HG02973 (cell line): ENCODE measurements around the gene RELL2.

Experiments
- ATAC-seq: cut with Tn5 transposase; IDR thresholded peaks from one replicate; pipeline ENCODE4 v1.9.1; 2021; ENCODE audit warnings: moderate library complexity; ENCODE audit not compliant: unreplicated experiment

The RELL2 gene

DNA sequence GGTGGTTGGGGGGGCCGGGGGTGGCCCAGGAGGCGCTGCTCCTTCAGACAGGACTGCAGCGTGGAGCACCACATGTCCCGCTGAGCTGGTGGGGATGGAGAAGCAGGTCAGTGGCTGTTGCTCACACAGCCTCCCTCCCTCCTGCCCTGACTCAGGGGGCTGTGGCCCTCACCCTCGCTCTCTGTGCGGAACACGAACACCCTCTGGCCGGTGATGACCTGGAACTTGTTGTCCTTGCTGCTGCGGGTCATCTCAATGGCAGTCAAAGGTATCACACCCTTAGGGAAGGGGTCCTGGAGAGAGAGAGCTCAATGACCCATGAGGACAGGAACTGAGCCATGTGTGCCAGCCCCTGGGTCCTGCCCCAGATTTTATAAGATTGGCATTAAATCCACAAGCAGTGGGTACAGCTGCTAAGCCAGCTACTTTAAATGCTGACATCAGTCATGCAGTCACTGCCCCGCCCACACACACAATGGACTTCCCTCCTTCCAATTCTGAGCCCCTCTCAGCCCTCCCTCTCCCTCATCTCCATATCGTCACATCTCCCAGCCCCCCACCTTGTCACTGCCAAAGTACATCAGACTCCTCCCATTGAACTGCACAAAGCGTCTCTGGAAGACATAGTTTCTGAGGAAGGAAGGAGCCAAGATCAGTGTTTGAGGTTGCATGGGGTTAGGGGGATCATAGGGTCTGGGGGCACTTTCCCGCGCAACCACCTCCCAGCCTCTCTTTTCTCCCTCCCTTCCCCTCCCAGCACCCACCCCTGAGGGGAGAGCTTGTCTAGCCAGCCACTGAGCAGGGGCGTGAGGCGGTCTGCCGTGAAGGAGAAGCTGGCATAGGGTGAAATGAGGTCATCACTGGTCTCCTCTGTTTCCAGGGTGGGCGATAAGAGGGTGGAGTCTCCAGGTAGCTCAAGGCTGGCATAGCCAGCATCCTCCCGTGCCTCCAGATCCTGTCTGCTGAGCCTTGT lies 36.3 kb downstream of the RELL2 start:
- ATAC-seq, result no peak

DNA sequence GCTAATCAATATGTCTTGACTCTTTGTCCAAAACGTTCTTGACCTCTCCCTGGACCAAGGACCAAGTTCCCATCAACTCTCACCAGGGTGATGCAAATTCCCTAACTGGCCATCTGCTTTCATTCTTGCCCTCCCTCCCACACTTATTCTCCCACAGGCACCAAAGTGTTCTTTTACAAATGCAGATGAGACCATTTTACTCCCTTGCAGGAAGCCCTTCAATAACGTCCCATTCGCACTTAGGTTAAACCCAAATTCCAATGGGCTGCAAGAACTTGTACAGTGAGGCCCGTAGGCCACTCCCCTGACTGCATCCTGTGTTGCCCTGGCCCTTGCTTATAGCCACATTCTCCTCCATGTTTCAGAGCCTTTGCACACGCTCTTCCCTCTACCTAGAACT lies 38.0 kb downstream of the RELL2 start:
- no peak for ATAC-seq

DNA sequence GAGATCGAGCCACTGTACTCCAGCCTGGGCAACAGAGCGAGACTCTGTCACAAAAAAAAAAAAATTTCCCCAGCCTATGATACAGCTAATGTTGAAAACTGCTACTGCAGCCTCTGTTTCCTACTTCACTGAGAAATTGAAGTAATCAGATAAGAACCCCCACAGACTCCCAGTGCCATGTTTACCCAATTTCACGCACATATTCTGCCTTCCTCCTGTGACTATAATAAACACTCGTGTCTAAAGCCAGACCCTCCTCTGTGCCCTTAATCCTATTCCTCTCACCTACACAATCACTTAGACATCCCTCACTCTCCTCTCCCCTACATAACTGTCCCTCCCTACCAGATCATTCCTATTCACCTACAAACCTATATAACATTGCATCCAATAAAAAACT lies 38.9 kb downstream of the RELL2 start:
- ATAC-seq, result no peak

DNA sequence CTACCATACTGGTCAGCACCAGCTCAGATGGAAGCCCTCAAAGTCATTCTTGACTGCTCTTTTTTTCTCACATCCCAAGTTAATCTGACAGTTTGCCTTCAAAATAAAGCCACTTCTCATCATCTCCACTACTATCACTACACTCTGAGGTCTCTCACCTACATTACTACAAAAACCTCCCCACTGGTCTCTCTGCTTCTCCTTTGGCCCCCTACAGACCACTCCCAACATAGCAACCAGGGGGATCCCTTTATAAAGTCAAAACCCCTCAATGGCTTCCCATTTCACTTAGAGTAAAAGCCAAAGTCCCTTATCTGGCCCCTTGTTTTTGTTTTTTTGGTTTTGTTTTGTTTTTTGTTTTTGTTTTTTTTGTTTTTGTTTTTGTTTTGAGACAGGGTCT lies 40.6 kb downstream of the RELL2 start:
- ATAC-seq, result no peak

DNA sequence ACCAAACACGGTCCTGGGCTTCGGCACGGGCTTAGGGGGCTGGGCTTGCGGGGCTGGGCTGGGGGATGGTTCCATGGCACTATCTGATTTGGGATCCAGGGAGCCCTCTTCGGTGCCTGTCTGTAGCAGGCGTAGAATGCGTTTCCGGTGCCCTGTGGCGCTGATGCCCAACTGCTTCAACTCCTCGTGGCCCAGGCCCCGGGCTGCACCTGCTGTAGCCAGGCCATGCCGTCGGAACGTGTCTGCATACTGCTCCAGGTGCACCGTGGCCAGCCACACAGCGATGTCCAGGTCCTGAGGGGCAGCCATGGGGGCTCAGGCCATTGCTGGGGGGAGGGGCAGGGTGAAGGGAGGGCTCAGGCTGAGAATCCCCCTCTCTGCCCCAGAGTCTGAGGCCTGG lies 43.4 kb downstream of the RELL2 start:
- ATAC-seq, result no peak

DNA sequence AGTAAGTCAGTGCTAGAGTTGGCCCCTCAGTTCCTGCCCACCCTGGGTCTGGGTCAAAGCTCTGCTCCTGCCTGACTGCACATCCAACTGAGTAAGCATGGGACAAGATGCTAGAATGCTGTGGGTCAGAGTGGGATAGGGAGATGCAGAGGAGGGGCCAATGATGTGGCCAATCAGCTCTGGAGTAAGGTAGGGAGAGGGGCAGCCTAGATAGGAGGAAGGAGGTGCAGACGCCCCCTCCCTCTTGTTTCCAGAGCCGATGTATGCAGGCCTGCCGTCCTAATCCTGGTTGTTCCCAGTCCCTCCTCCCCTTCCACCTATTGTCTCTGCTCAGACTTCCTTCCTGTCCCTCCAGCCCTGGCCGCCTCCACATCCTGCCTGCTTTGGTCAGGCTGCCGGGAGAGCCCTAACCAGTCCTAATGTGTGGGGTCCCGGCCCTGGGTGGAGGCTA lies 44.0 kb downstream of the RELL2 start:
- ATAC-seq, result no peak

DNA sequence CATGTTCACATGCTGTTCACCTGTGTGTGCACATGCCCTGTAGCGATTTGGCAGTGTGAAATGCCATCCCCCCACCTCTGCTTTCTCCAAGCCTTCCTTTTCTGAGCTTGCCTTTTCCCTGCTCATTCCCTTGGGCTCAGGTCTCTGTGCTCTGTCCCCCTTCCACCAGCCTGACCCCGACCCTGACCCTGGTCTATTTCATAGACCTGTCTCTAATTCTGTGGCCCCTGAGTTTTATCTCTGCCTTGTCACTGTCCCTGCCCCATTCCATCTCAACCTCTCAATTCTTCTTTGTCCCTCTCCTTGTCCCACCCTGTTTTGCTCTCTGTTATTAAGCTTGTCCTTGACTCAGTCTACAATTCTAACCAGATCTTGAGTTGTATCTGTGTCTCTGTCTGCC lies 44.5 kb downstream of the RELL2 start:
- no peak for ATAC-seq

DNA sequence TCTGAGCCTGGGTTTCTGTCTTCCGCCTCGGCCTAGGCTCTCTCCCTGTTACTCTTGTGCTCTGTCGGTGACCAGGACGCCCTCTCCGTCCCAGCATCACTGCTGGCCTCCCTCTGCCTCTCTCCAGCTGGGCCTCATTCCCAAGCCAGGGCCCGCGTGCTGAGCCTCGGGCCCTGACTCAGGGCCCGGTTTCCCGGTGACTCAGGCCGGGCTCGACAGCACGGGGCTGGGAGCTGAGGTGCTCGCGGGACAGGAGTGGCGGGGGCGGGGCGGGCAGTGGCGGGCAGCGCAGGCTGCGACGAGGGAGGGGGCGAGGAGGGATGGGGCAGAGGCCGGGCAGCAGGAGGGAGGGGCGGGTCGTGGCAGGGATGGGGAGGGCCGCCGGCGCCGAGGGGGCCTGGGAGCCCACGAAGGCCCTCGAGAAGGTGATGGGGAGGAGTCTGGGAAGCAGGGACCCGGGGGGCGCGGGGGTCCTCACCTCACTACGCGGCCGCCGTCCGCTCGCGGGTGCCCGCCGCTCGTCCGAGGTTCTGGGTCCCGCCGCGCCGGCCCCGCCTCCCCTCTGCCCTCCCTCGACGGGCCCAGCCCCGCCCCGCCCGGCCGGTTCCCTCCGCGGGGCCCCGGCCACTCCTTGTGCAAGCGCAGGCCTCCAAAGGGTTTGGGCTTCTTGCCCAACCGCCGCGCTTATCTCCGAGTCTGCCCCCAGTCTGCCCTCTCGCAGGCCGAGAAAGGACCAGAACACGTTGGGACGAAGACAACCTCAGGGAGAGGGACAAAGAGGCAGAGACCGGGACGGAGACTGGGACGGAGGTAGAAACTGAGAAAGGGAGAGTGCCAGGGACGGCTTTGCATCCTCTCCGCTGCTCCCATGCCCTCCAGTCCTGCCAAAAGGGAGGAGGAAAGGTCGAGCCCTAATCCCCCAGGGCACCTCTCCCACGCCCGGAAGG lies 45.2 kb downstream of the RELL2 start, which contains the start of gene ARAP3:
TSS of gene ARAP3 (minus strand) at position 536 of the 947 bp plus-strand sequence. CDS start 1,744 bp downstream, outside the sequence.
- ATAC-seq, result no peak

DNA sequence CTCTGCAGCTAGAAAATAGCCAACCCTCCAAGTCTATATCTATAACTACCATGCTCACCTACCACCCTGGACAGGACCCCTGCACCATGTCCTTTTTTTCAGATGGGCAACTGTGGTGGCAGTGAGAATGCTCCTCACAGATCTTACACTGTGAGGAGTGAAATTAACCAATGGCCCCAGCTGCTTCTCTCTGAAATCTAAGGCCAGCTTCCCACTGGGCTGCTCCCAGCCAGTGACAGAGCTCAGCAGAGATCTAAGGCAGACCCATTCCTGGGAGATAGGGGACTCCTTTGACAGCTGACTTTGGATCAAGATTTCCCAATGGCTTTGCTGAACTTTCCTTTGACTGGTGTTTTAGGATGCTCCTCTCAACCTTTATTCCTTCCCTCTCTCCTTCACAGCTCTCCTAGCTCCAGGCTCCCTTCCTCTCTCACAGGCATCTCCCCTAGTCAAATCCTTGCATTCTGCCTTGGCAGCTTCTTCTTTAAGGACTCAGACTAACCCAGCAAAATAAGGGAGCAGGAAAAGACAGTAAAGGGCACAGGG lies 46.9 kb downstream of the RELL2 start:
- no peak for ATAC-seq

DNA sequence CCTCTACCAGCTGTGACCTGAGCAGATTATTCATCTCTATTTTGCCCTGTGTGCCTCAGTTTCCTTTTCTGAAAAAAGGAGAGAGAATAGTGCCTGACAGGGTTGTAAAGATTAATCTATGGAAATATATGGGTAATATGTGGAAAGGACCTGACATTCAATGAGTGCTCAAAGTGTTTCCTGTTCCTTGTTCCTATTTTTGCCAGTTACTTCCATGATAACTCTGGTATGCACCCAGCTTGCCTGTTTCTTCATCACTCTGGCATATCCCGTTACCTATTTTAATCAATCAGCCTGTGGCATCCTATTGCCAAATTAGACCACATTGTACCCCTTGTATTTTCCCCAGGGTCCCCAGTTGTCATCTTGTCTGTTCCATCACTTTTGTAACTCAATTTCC lies 48.8 kb downstream of the RELL2 start:
- ATAC-seq, result no peak

DNA sequence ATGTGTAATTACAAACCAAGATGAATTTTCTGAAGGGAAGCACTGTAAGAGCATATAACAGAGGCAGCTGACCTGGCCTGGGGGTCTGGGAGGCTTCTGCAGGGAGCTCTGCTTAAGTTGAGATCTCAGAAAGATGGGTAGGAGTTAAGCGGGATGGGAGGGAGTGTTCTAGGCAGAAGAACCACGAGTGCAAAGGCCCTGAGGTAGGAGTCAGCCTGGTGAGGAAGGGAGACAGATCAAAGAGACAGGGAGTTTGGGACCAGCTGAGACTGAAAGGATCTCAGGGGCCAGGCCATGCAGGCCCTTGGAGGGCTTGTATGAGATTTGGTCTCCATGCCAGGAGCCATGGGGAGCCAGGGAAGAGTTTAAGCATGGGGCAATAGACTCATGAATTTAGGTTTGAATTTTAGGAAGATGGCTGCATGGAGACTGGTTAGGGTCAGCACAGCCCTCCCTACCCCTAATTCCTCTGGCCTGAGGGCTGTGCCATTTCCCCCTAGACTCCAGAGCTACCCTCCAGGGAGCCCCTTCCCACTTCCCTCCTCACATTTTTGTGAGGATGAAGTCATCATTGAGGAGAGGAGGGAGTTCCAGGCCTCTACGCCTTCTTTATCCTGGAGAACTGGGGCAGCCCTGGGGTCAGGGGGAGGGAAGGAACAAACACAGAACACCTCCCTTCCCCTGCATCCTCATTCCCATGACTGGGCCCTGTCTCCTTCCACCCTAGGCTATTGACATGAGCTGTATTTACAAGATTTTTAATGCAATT lies 50.0 kb downstream of the RELL2 start:
- no peak for ATAC-seq
